Mesothelial cell of epicardium (in vitro differentiated cells): ENCODE data around the gene SRPX. TPM values are rescaled to one million over a fixed set of nuclear protein-coding genes. Genes with fewer than 3 reads are reported as not detected.

ENCODE experiments used
- DNase-seq, 2 experiments: peaks; one replicate each; pipeline ENCODE4 v3.0.0; 2021; ENCODE audit warnings: low spot score in 2 of 2; ENCODE audit not compliant: unreplicated experiment in 2 of 2
- H3K27ac Mint-ChIP-seq: 2 replicates; pipeline ENCODE4 v1.8.0; 2021; ENCODE audit warnings: mixed read lengths
- H3K27me3 Mint-ChIP-seq: 2 replicates; pipeline ENCODE4 v1.8.0; 2021; ENCODE audit warnings: low read depth, mixed read lengths
- H3K36me3 Mint-ChIP-seq: 2 replicates; pipeline ENCODE4 v1.8.0; 2021; ENCODE audit warnings: mixed read lengths
- H3K4me1 Mint-ChIP-seq: 2 replicates; pipeline ENCODE4 v1.8.0; 2021; ENCODE audit warnings: mixed read lengths
- H3K4me3 Mint-ChIP-seq: 2 replicates; pipeline ENCODE4 v1.8.0; 2021; ENCODE audit warnings: mild to moderate bottlenecking, moderate library complexity, mixed read lengths
- H3K9me3 Mint-ChIP-seq: 2 replicates; pipeline ENCODE4 v1.8.0; 2021; ENCODE audit warnings: mixed read lengths
- total RNA-seq: library from RNA; stranded (reverse); gene quantifications from 3 replicates; pipeline ENCODE4 v1.2.1, GENCODE V29; 2021
- TF ChIP-seq, protein P1 (sequence below): fragments of 200-600 bp; sonication (generic); IDR thresholded peaks from one replicate; pipeline ENCODE4 v1.5.0; 2021; ENCODE audit warnings: antibody characterized with exemption; ENCODE audit not compliant: unreplicated experiment

Gene SRPX
- total RNA-seq, 1 donor from 2014 or later: 17.1 TPM

- peaks cover 7% of the 10 kb centered on the region for H3K4me1 Mint-ChIP-seq
- no peak overlapping the region for H3K27ac Mint-ChIP-seq
- H3K27me3 Mint-ChIP-seq: no peaks in the 10 kb centered on the region
- no peaks in the 10 kb centered on the region for H3K36me3 Mint-ChIP-seq
- H3K9me3 Mint-ChIP-seq: peaks cover 27% of the 10 kb centered on the region
- no peak overlapping the region for H3K4me3 Mint-ChIP-seq
- DNase-seq: no peak
- TF ChIP-seq, protein P1, sequence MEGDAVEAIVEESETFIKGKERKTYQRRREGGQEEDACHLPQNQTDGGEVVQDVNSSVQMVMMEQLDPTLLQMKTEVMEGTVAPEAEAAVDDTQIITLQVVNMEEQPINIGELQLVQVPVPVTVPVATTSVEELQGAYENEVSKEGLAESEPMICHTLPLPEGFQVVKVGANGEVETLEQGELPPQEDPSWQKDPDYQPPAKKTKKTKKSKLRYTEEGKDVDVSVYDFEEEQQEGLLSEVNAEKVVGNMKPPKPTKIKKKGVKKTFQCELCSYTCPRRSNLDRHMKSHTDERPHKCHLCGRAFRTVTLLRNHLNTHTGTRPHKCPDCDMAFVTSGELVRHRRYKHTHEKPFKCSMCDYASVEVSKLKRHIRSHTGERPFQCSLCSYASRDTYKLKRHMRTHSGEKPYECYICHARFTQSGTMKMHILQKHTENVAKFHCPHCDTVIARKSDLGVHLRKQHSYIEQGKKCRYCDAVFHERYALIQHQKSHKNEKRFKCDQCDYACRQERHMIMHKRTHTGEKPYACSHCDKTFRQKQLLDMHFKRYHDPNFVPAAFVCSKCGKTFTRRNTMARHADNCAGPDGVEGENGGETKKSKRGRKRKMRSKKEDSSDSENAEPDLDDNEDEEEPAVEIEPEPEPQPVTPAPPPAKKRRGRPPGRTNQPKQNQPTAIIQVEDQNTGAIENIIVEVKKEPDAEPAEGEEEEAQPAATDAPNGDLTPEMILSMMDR: no peak
Observed at GRCh38 chrX:38181357-38181756, 39.3 kb downstream of the SRPX start.

- Mint-ChIP-seq H3K27me3 (no peaks in the 10 kb centered on the region), H3K27ac (no peak overlapping the region), H3K4me3 (no peak overlapping the region), H3K36me3 (no peaks in the 10 kb centered on the region), H3K9me3 (peaks cover 18% of the 10 kb centered on the region), H3K4me1 (peaks cover 5% of the 10 kb centered on the region)
- TF ChIP-seq, protein P1: no peak
- no peak for DNase-seq
Observed at GRCh38 chrX:38178396-38178795, 42.3 kb downstream of the SRPX start.

GRCh38 chrX:38175139-38175538 lies 45.5 kb downstream of the SRPX start:
- TF ChIP-seq, protein P1: no peak
- DNase-seq: peak in 1 of 2 experiments; percentile 45
- Mint-ChIP-seq H3K36me3 (no peaks in the 10 kb centered on the region), H3K4me3 (no peak overlapping the region), H3K27me3 (no peaks in the 10 kb centered on the region), H3K9me3 (peaks cover 12% of the 10 kb centered on the region), H3K4me1 (peaks cover 5% of the 10 kb centered on the region), H3K27ac (no peak overlapping the region)

DNA sequence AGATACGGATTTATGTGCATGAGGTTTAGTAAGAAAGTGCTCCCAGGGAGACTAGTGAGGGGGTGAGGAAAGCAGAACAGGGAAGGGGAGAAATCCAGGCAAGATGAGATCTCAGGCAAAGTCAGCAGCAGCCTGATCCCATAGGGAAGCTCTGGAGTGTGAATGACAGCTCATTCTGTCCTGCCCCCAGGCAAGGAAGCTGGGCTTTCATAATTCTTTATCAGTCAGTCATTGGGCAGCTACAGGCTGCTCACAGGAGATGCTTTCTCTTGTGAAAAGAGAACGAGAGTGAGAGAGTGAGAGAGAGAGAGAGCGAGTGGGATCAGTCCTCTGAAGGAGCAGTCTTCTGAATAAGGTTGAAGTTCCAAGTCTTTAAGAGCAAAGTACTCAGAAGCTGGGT lies 48.1 kb downstream of the SRPX start:
- Mint-ChIP-seq H3K27ac (no peak overlapping the region), H3K4me3 (no peak overlapping the region), H3K4me1 (no peaks in the 10 kb centered on the region), H3K27me3 (no peaks in the 10 kb centered on the region), H3K9me3 (peaks cover 8% of the 10 kb centered on the region), H3K36me3 (no peaks in the 10 kb centered on the region)
- no peak for DNase-seq
- TF ChIP-seq, protein P1: no peak

- no peak for DNase-seq
- TF ChIP-seq, protein P1: no peak
- Mint-ChIP-seq H3K9me3 (peaks cover 8% of the 10 kb centered on the region), H3K27me3 (no peaks in the 10 kb centered on the region), H3K4me1 (no peaks in the 10 kb centered on the region), H3K27ac (no peak overlapping the region), H3K36me3 (no peaks in the 10 kb centered on the region), H3K4me3 (no peak overlapping the region)
Observed at GRCh38 chrX:38170556-38170955, 50.1 kb downstream of the SRPX start.
